Transverse colon (tissue), 4 donors: ENCODE measurements around the gene ZNF385D. TPM values are rescaled to one million over a fixed set of nuclear protein-coding genes. Genes with fewer than 3 reads are reported as not detected.

ENCODE experiments used
- DNase-seq: peaks from one replicate; pipeline ENCODE4 v3.0.0-alpha.2; 2019
- H3K27ac ChIP-seq, 4 donors: fragments of 200-600 bp; sonication (generic); 2 replicates each; pipeline ENCODE4 v1.5.1; 2016 to 2018; ENCODE audit warnings: inconsistent platforms in 4 of 4
- H3K27me3 ChIP-seq: fragments of 200-600 bp; sonication (generic); 2 replicates; pipeline ENCODE4 v1.5.1; 2017; ENCODE audit warnings: inconsistent platforms
- H3K36me3 ChIP-seq, 4 donors: fragments of 200-600 bp; sonication (generic); 2 replicates each; pipeline ENCODE4 v1.5.1; 2017 to 2019; ENCODE audit warnings: inconsistent platforms in 4 of 4
- H3K4me1 ChIP-seq, 4 donors: fragments of 200-600 bp; sonication (generic); 2 replicates each; pipeline ENCODE4 v1.5.1; 2017 to 2020; ENCODE audit warnings: inconsistent platforms in 4 of 4
- H3K4me3 ChIP-seq, 4 donors: fragments of 200-600 bp; sonication (generic); 1 replicate in 1 of 4; 2 replicates in 3 of 4; pipeline versions ENCODE4 v1.5.1 to v1.6.1; 2017 to 2019; ENCODE audit warnings: inconsistent platforms in 4 of 4
- H3K9me3 ChIP-seq, 2 donors: fragments of 200-600 bp; sonication (generic); 2 replicates each; pipeline ENCODE4 v1.5.1; 2017 to 2019; ENCODE audit warnings: inconsistent platforms in 2 of 2
- CTCF ChIP-seq, 5 experiments: fragments of 200-600 bp in 3 of 5; fragments of 450-650 bp in 2 of 5; sonication (generic) in 3 of 5; IDR thresholded peaks; 1 replicate in 2 of 5; 2 replicates in 3 of 5; pipeline ENCODE4 v1.5.1; 2016 to 2017; ENCODE audit warnings: antibody characterized with exemption in 5 of 5, inconsistent platforms in 3 of 5, mild to moderate bottlenecking in 2 of 5, moderate library complexity in 1 of 5
- EP300 ChIP-seq: sonication (generic); formaldehyde crosslinking; IDR thresholded peaks from one replicate; pipeline ENCODE4 v1.6.1; 2017; ENCODE audit warnings: antibody characterized with exemption, low read depth
- POLR2A ChIP-seq: fragments of 450-650 bp; IDR thresholded peaks from one replicate; pipeline ENCODE4 v1.6.1; 2016; ENCODE audit warnings: antibody characterized with exemption, mild to moderate bottlenecking, moderate library complexity
- POLR2AphosphoS5 ChIP-seq, 3 donors: sonication (generic); formaldehyde crosslinking; IDR thresholded peaks; one replicate each; pipeline ENCODE4 v1.6.1; 2016; ENCODE audit warnings: antibody characterized with exemption in 3 of 3
- WGBS, 2 donors: methylation state at CpG; one replicate each; pipeline ENCODE4 v1.1.5; 2018; ENCODE audit warnings: low coverage in 1 of 2; 5-methylcytosine and 5-hydroxymethylcytosine counted together
- in situ Hi-C, 4 donors: fragments of 200-750 bp; cut with MboI; loops; one replicate each; pipeline versions ENCODE4 v1.15.0 to v1.15.1; 2017; ENCODE audit warnings: low sequenced_read_pairs in 3 of 4, low pct_ligation_motif_present in 1 of 4, low pct_unique_long_range_greater_than_20kb in 1 of 4
- intact Hi-C: fragments of 100-400 bp; cut with DNase I; formaldehyde crosslinking; loops from one replicate; pipeline ENCODE4 v1.15.1; 2023; ENCODE audit warnings: low total_unique reads
- total RNA-seq, 4 donors: library from RNA; depleted of rRNA; stranded (reverse); fragments of >200 nt; gene quantifications; one replicate each; pipeline ENCODE4 v1.1.0, GENCODE V29; 2016

The ZNF385D gene
- total RNA-seq, 4 donors from 2014 or later = 0.40 to 0.75 (median 0.52) TPM

DNA sequence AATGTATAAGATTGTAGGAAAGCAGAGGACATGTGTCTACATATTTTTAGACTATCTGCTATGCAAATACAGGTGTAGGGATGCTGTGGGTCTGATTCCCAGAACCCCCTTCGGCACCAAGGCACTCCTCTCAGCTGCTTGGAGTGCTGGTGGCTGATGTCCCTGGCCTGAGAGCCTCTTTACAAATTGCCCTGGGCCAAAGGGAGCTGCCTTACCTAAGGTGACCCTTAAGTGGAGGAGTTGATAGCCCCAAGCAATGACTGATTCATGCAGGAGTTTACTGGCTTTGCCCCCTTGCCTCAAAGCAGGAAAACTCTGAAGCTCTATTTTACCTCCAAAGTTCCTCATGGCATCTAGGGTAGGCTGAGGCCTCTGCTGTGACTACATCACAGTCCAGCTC is 83.0 kb downstream of the ZNF385D start:
- Histone ChIP-seq H3K36me3 (no peaks in the 10 kb centered on the region), H3K4me1 (no peaks in the 10 kb centered on the region), H3K4me3 (no peak overlapping the region), H3K27me3 (no peaks in the 10 kb centered on the region), H3K27ac (no peak overlapping the region), H3K9me3 (no peaks in the 10 kb centered on the region)
- 57% methylated on average over 1 of the region's 1 CpG; no CpG with 5 or more reads in 1 of the 2 donors for WGBS, 2 donors
- no peak for DNase-seq
- intact Hi-C loops (no loop called here), in situ Hi-C loops (no loop called here)
- no peak for TF ChIP-seq POLR2AphosphoS5 (IDR thresholded peaks at IDR 0.05)
- TF ChIP-seq POLR2A = no peak
- TF ChIP-seq CTCF (IDR thresholded peaks at IDR 0.05) = no peak
- TF ChIP-seq EP300 = no peak

DNA sequence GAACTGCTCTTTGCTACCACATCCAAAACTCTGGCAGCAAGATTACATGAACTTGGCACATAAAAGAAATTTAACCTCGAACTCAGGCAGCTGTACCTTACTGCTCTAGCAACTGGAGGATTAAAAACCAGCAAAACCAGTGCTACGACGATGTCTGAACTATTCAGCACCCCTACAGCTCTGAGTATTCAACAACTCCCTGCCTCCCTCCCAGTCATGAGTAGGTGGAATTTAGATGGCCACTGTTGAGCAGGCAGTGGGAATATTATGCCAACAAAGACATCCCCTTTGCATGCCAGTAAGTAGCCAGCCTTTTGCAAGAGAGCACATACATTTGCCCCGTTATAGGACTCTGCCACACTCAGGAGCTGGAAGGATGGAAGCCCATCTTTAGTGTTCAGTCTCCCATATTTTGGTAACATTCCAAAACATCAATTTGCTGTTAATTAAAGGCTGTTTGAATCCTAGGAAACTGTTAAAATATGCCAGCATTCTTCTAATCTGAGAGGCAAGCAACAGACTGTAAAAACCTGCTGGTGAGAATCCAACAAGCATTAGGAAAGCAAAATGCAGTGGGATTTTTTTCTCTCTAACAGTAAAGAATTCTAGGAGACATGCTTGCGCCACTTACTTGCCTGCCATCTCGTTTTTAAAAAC is 85.4 kb downstream of the ZNF385D start:
- TF ChIP-seq CTCF (IDR thresholded peaks at IDR 0.05) (no peak), EP300 (no peak), POLR2AphosphoS5 (IDR thresholded peaks at IDR 0.05) (no peak), POLR2A (no peak)
- intact Hi-C loops (no loop called here), in situ Hi-C loops (no loop called here)
- no peaks in the 10 kb centered on the region for H3K36me3 ChIP-seq
- H3K4me3 ChIP-seq = no peak overlapping the region
- H3K27ac ChIP-seq = no peak overlapping the region
- no peaks in the 10 kb centered on the region for H3K9me3 ChIP-seq
- H3K4me1 ChIP-seq = no peaks in the 10 kb centered on the region
- WGBS, 2 donors = 33 to 59% methylated on average over 2 to 6 of the region's 6 CpGs
- no peaks in the 10 kb centered on the region for H3K27me3 ChIP-seq
- no peak for DNase-seq

GRCh38 chr3:21664996-21665395 is 86.0 kb downstream of the ZNF385D start:
- intact Hi-C loops = no loop called here
- 83 to 100% methylated on average over 3 of the region's 3 CpGs for WGBS, 2 donors
- in situ Hi-C loops = no loop called here

GRCh38 chr3:21662403-21662802 is 88.6 kb downstream of the ZNF385D start:
- no peaks in the 10 kb centered on the region for H3K27me3 ChIP-seq
- WGBS, 2 donors = 77 to 82% methylated on average over 2 of the region's 2 CpGs
- H3K9me3 ChIP-seq = no peaks in the 10 kb centered on the region
- TF ChIP-seq CTCF (IDR thresholded peaks at IDR 0.05) (no peak), EP300 (no peak), POLR2A (no peak), POLR2AphosphoS5 (IDR thresholded peaks at IDR 0.05) (no peak)
- H3K4me1 ChIP-seq = no peaks in the 10 kb centered on the region
- H3K36me3 ChIP-seq = no peaks in the 10 kb centered on the region
- no peak for DNase-seq
- no peak overlapping the region for H3K27ac ChIP-seq
- intact Hi-C loops = no loop called here
- no peak overlapping the region for H3K4me3 ChIP-seq
- in situ Hi-C loops = no loop called here

More at GRCh38 chr3:21664996-21665395, 86.0 kb downstream of the ZNF385D start:
- no peak for DNase-seq
- Histone ChIP-seq H3K9me3 (no peaks in the 10 kb centered on the region), H3K36me3 (no peaks in the 10 kb centered on the region), H3K4me3 (no peak overlapping the region), H3K27ac (no peak overlapping the region), H3K27me3 (no peaks in the 10 kb centered on the region), H3K4me1 (no peaks in the 10 kb centered on the region)
- TF ChIP-seq POLR2AphosphoS5 (IDR thresholded peaks at IDR 0.05) = no peak
- no peak for TF ChIP-seq CTCF (IDR thresholded peaks at IDR 0.05)
- TF ChIP-seq POLR2A = no peak
- no peak for TF ChIP-seq EP300
